ENCODE data around the gene TK2. TPM values are rescaled to one million over a fixed set of nuclear protein-coding genes. Genes with fewer than 3 reads are reported as not detected.

TK2 gene
- total RNA-seq, 1 donor from 2014 or later, result 18.6 TPM

DNA sequence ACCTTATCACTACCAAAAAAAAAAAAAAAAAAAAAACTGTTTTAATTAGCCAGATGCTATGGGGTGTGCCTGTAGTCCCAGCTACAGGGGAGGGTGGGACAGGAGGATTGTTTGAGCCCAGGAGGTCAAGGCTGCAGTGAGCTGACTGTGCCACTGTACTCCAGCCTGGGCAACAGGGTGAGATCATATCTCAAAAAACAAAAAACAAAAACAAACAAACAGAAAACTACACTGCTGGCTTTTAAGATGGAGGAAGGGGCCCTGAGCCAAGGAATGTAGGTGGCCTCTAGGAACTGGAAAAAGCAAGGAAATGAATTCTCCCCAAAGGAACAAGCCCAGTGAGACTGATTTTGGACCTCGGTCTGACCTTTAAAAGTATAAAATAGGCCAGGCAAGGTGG is 61.4 kb downstream of the TK2 start:
- Histone ChIP-seq H3K4me1 (peaks cover 17% of the 10 kb centered on the region), H3K27ac (replicated peaks) (no peak overlapping the region), H3K36me3 (no peaks in the 10 kb centered on the region), H3K27me3 (ENCODE audit: low read depth) (no peaks in the 10 kb centered on the region), H3K4me3 (no peak overlapping the region), H3K9me3 (replicated peaks) (peaks cover 4% of the 10 kb centered on the region)
- no peak for TF ChIP-seq CTCF (IDR thresholded peaks at IDR 0.05; ENCODE audit: borderline replicate concordance)
- DNase-seq, result no peak
- intact Hi-C loops (cut with micrococcal nuclease), result loop anchor here (10.0 kb wide), 1 partner anchor 134 kb away; no protein-coding TSS in a partner anchor

GRCh38 chr16:66487580-66488275 is 62.2 kb downstream of the TK2 start:
- no peak for DNase-seq
- intact Hi-C loops (cut with micrococcal nuclease), result loop anchor here (10.0 kb wide), 1 partner anchor 133 kb away; no protein-coding TSS in a partner anchor

DNA sequence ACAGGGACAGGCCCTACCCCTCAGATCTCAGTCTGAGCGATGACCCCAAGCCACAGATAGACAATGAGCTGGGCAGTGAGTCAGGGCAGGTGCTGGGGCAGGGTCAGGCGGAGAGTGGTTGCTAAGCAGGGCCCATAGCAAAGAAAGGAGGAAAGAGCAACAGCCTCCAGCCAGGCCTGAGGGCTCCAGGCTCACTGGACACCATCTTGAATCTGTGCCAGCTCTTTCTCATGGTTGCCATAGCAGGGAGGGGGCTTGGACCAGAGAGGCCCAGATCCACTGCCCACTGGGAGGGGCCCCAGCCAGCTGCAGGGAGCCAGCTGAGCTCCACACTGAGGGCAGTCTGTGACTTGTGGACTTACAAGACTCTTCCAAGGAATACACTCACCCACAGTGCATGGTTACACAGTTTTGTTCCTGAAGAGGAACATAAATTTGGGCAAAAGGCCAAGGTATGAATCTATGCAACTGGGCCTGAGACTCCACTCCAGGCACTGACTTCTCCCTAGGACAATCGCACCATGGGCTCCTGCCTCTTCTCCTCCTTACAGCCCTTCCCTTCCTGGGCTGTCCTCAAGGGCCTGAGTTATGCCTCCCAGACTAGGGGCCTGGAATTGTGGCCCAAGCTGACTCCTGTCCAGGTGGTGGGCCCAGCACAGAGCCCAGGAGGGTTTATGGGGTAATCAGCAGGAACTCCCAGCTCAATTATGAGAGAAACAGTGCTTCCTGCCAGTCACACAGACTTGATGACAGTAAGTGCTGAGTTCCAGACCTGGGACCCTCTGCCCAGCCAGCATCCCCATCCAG is 62.9 kb downstream of the TK2 start:
- no peaks in the 10 kb centered on the region for H3K36me3 ChIP-seq
- TF ChIP-seq CTCF (IDR thresholded peaks at IDR 0.05; ENCODE audit: borderline replicate concordance), result no peak
- peaks cover 4% of the 10 kb centered on the region for H3K9me3 ChIP-seq (replicated peaks)
- no peak overlapping the region for H3K4me3 ChIP-seq
- H3K27me3 ChIP-seq (ENCODE audit: low read depth), result no peaks in the 10 kb centered on the region
- intact Hi-C loops (cut with micrococcal nuclease), result loop anchor here (10.0 kb wide), 1 partner anchor 132 kb away; no protein-coding TSS in a partner anchor
- peak overlapping the region; percentile 62 for H3K27ac ChIP-seq (replicated peaks)
- no peak for DNase-seq
- peaks cover 17% of the 10 kb centered on the region for H3K4me1 ChIP-seq

More at GRCh38 chr16:66487580-66488275, 62.2 kb downstream of the TK2 start:
- Histone ChIP-seq H3K36me3 (no peaks in the 10 kb centered on the region), H3K4me3 (no peak overlapping the region), H3K9me3 (replicated peaks) (peaks cover 4% of the 10 kb centered on the region), H3K27me3 (ENCODE audit: low read depth) (no peaks in the 10 kb centered on the region), H3K27ac (replicated peaks) (peak overlapping the region; percentile 62), H3K4me1 (peaks cover 17% of the 10 kb centered on the region)
- TF ChIP-seq CTCF (IDR thresholded peaks at IDR 0.05; ENCODE audit: borderline replicate concordance), result no peak

- intact Hi-C loops (cut with micrococcal nuclease), result loop anchor here (10.0 kb wide), 1 partner anchor 131 kb away; no protein-coding TSS in a partner anchor
- TF ChIP-seq CTCF (IDR thresholded peaks at IDR 0.05; ENCODE audit: borderline replicate concordance), result no peak
- H3K4me1 ChIP-seq, result peaks cover 17% of the 10 kb centered on the region
- H3K27me3 ChIP-seq (ENCODE audit: low read depth), result no peaks in the 10 kb centered on the region
- H3K27ac ChIP-seq (replicated peaks), result peak overlapping the region; percentile 62
- no peak for DNase-seq
- no peaks in the 10 kb centered on the region for H3K36me3 ChIP-seq
- H3K4me3 ChIP-seq, result no peak overlapping the region
- peaks cover 4% of the 10 kb centered on the region for H3K9me3 ChIP-seq (replicated peaks)
Observed at GRCh38 chr16:66486199-66486772, 63.6 kb downstream of the TK2 start.

DNA sequence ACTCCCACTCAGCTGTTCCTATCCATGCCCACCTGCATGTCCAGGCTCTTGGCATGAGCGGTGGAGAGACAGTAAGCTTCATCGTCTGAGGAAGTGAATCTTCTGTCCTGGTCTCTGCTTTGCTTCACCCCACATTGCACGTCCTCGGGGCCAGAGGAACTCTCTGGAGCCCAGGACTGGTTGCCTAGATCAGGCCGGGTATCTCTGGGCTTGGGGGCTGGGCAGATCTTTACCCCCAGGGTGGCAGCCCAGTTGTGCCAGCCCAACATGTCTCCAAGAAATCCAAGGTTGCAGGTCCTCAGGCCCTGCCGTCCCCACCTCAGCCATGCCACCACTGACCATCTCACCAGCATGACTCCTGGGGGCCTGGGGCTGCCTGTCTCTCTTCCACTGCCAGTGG is 64.5 kb downstream of the TK2 start:
- intact Hi-C loops (cut with micrococcal nuclease), result loop anchor here (10.0 kb wide), 1 partner anchor 131 kb away; no protein-coding TSS in a partner anchor
- H3K27me3 ChIP-seq (ENCODE audit: low read depth), result no peaks in the 10 kb centered on the region
- DNase-seq, result no peak
- H3K27ac ChIP-seq (replicated peaks), result no peak overlapping the region
- no peak overlapping the region for H3K4me3 ChIP-seq
- H3K4me1 ChIP-seq, result peaks cover 17% of the 10 kb centered on the region
- H3K9me3 ChIP-seq (replicated peaks), result peaks cover 4% of the 10 kb centered on the region
- H3K36me3 ChIP-seq, result no peaks in the 10 kb centered on the region
- TF ChIP-seq CTCF (IDR thresholded peaks at IDR 0.05; ENCODE audit: borderline replicate concordance), result no peak
